ENCODE data around the gene TRIM7. TPM values are rescaled to one million over a fixed set of nuclear protein-coding genes. Genes with fewer than 3 reads are reported as not detected.

The TRIM7 gene
- total and polyA plus RNA-seq, 9 of the 15 experiments (the other 6 are each of a cell fraction or from before 2014, with no cell fraction given) = 2.6 to 14.9 (median 8.9) TPM

GRCh38 chr5:181217111-181217802 lies 12.3 kb upstream of the TRIM7 start (continued):
- TF ChIP-seq ATF6 (CRISPR knock-in tag; IDR thresholded peaks at IDR 0.05) (no peak), C11orf30 (IDR thresholded peaks at IDR 0.05; ENCODE audit: low read depth) (no peak), L3MBTL2 (IDR thresholded peaks at IDR 0.05) (peak; percentile 88), PHB (CRISPR knock-in tag; IDR thresholded peaks at IDR 0.05) (no peak), ZNF764 (CRISPR knock-in tag; IDR thresholded peaks at IDR 0.05; ENCODE audit: low read depth) (no peak), SIRT6 (IDR thresholded peaks at IDR 0.05; ENCODE audit: low read depth, low read length) (no peak), SFPQ (IDR thresholded peaks at IDR 0.05; ENCODE audit: low read depth, low read length) (no peak), ZNF316 (IDR thresholded peaks at IDR 0.05) (no peak), ZBTB5 (IDR thresholded peaks at IDR 0.05) (no peak), FIP1L1 (IDR thresholded peaks at IDR 0.05; ENCODE audit: low read depth, low read length, poor library complexity, severe bottlenecking) (peak; percentile 62), PHB2 (IDR thresholded peaks at IDR 0.05; ENCODE audit: low read depth) (no peak), HDAC8 (tag; IDR thresholded peaks at IDR 0.05) (no peak), TBL1XR1 (IDR thresholded peaks at IDR 0.05; ENCODE audit: low read length in 2 of 2) (0 out of 4 replicates have a peak, but pooled peaks of 1 of the 2 experiments have one; percentile 15), HIVEP1 (CRISPR knock-in tag; IDR thresholded peaks at IDR 0.05) (no peak), GABPA (tag; conservative IDR thresholded peaks at IDR 0.05; ENCODE audit: low read depth) (no peak), NFIC (IDR thresholded peaks at IDR 0.05) (peak; percentile 14; the same call in 1 of the 2 replicates), SNRNP70 (optimal IDR thresholded peaks at IDR 0.05; ENCODE audit: low read depth, low read length) (no peak), ZC3H11A (IDR thresholded peaks at IDR 0.05; ENCODE audit: low read depth, low read length) (no peak), RUNX1 (IDR thresholded peaks at IDR 0.05; ENCODE audit: low read depth) (no peak), RAD21 (CRISPR knock-in tag; conservative IDR thresholded peaks at IDR 0.05 in 1 of 2, IDR thresholded peaks at IDR 0.05 in 1 of 2) (0 out of 4 replicates have a peak, but pooled peaks of 1 of the 2 experiments have one; percentile 14), PHF8 (IDR thresholded peaks at IDR 0.05; ENCODE audit: borderline replicate concordance, low read length) (peak; percentile 20; the same call in 1 of the 2 replicates), CBX1 (IDR thresholded peaks at IDR 0.05; ENCODE audit: low read depth) (no peak), ZNF583 (CRISPR knock-in tag; IDR thresholded peaks at IDR 0.05) (0 out of 2 replicates have a peak, but pooled peaks have one; percentile 18)
